HepG2 (cell line): ENCODE measurements around the gene TXNL4B. TPM values are rescaled to one million over a fixed set of nuclear protein-coding genes. Genes with fewer than 3 reads are reported as not detected.

Experiments used
- ATAC-seq: fragments of 200-7000 bp; cut with Tn5 transposase; 3 replicates; pipeline ENCODE4 v1.9.1; 2020; ENCODE audit warnings: mild to moderate bottlenecking, moderate library complexity
- BruUV-seq: library from RNA; stranded (reverse); fragments of 400-500 nt; replicated peaks from 2 replicates; lab custom pipeline; 2021; lab: Mats Ljungman, UMichigan
- CTCF ChIA-PET: fragments of 300-600 bp; formaldehyde crosslinking; extraction: SDS; loops from one replicate; lab custom pipeline; 2021; ENCODE audit warnings: low total read pairs, inconsistent platforms, low intra/inter-chr PET ratio; lab: Yijun Ruan, JAX
- POLR2A ChIA-PET: fragments of 350-600 bp; sonication (Branson Sonifier 250); formaldehyde crosslinking; loops from one replicate; lab custom pipeline; 2020; ENCODE audit warnings: antibody characterized with exemption, inconsistent platforms; lab: Yijun Ruan, JAX
- DNase-seq: peaks from one replicate; pipeline ENCODE4 v3.0.0-alpha.2; 2015; ENCODE audit warnings: low spot score
- FAIRE-seq: peaks from 3 replicates; lab custom pipeline; 2011; peaks lifted over from hg19 to GRCh38; lab: Jason Lieb, UNC
- H2AFZ ChIP-seq: one replicate; pipeline ENCODE4 v1.6.1; 2011; ENCODE audit warnings: low read length, inconsistent platforms
- H3K27ac ChIP-seq: fragments of 300-600 bp; 3 replicates; pipeline ENCODE4 v1.8.0; 2011; ENCODE audit warnings: mixed run types, mild to moderate bottlenecking, mixed read lengths, low read length, inconsistent platforms; ENCODE audit not compliant: insufficient read depth; ENCODE audit errors: extremely low read length
- H3K27me3 ChIP-seq, 2 experiments: fragments of 200-600 bp in 1 of 2; 2 replicates in 1 of 2; 3 replicates in 1 of 2; pipeline versions ENCODE4 v1.6.0 to v1.8.0; 2011; ENCODE audit warnings: low read length in 2 of 2, mild to moderate bottlenecking in 2 of 2, moderate library complexity in 2 of 2, inconsistent platforms in 1 of 2; ENCODE audit not compliant: insufficient read depth in 2 of 2, control insufficient read depth in 1 of 2
- H3K36me3 ChIP-seq, 2 experiments: fragments of 200-600 bp in 1 of 2; replicated peaks in 1 of 2; 2 replicates in 1 of 2; 3 replicates in 1 of 2; pipeline versions ENCODE4 v1.5.1 to v1.8.0; 2011; ENCODE audit warnings: low read length in 2 of 2, inconsistent platforms in 1 of 2; ENCODE audit not compliant: insufficient read depth in 2 of 2, control insufficient read depth in 1 of 2
- H3K4me1 ChIP-seq: 2 replicates; pipeline ENCODE4 v1.5.1; 2012; ENCODE audit warnings: low read length, inconsistent platforms; ENCODE audit not compliant: insufficient read depth
- H3K4me2 ChIP-seq: 2 replicates; pipeline ENCODE4 v1.6.0; 2011; ENCODE audit warnings: low read depth, low read length, inconsistent platforms
- H3K4me3 ChIP-seq, 3 experiments: fragments of 200-600 bp in 1 of 3; sonication (generic), shearing (Covaris generic) in 1 of 3; replicated peaks in 1 of 3; 2 replicates each; pipeline ENCODE4 v1.5.1; 2011 to 2016; ENCODE audit warnings: low read length in 3 of 3, inconsistent platforms in 2 of 3, low read depth in 2 of 3, mild to moderate bottlenecking in 2 of 3, control low read depth in 1 of 3, mixed read lengths in 1 of 3; ENCODE audit not compliant: insufficient read depth in 1 of 3
- H3K79me2 ChIP-seq: one replicate; pipeline ENCODE4 v1.6.1; 2011; ENCODE audit warnings: low read length, inconsistent platforms; ENCODE audit not compliant: insufficient read depth
- H3K9ac ChIP-seq: 2 replicates; pipeline ENCODE4 v1.6.0; 2011; ENCODE audit warnings: mild to moderate bottlenecking, low read depth, low read length, inconsistent platforms; ENCODE audit not compliant: insufficient read depth
- H3K9me3 ChIP-seq: 2 replicates; pipeline ENCODE4 v1.5.1; 2012; ENCODE audit warnings: mild to moderate bottlenecking, low read length
- H4K20me1 ChIP-seq: 2 replicates; pipeline ENCODE4 v1.6.0; 2011; ENCODE audit warnings: inconsistent platforms, mild to moderate bottlenecking, low read length, moderate library complexity; ENCODE audit not compliant: insufficient read depth
- BHLHE40 ChIP-seq: IDR thresholded peaks from 2 replicates; pipeline ENCODE4 v1.6.1; 2011; ENCODE audit warnings: low read length, improper control_type of control experiment
- EED ChIP-seq: sonication (generic); formaldehyde crosslinking; IDR thresholded peaks from 2 replicates; pipeline ENCODE4 v1.5.0; 2020; ENCODE audit warnings: mild to moderate bottlenecking, missing genetic modification reagents
- HNF4G ChIP-seq, 2 experiments: sonication (generic) in 1 of 2; formaldehyde crosslinking in 1 of 2; IDR thresholded peaks; 2 replicates each; pipeline versions ENCODE4 v1.4.0 to v1.6.1; 2011 to 2020; ENCODE audit warnings: borderline replicate concordance in 2 of 2, low read depth in 2 of 2, mild to moderate bottlenecking in 2 of 2, low read length in 1 of 2, missing genetic modification reagents in 1 of 2, moderate library complexity in 1 of 2
- MAX ChIP-seq: IDR thresholded peaks from 2 replicates; pipeline ENCODE4 v1.6.1; 2012; ENCODE audit warnings: inconsistent platforms
- NR2F2 ChIP-seq: IDR thresholded peaks from 2 replicates; pipeline ENCODE4 v1.6.1; 2012; ENCODE audit warnings: low read depth, inconsistent platforms, borderline replicate concordance
- PHF8 ChIP-seq: sonication (generic); formaldehyde crosslinking; IDR thresholded peaks from 2 replicates; pipeline ENCODE4 v1.5.0; 2020; ENCODE audit warnings: missing genetic modification reagents
- RFX3 ChIP-seq: IDR thresholded peaks from 2 replicates; pipeline ENCODE4 v1.6.1; 2016; ENCODE audit warnings: missing biosample characterization, missing genetic modification reagents
- ZNF136 ChIP-seq: sonication (generic); formaldehyde crosslinking; IDR thresholded peaks from 2 replicates; pipeline ENCODE4 v1.8.1; 2022; ENCODE audit warnings: low read depth, mild to moderate bottlenecking, moderate library complexity, missing genetic modification reagents
- ZNF225 ChIP-seq: sonication (generic); formaldehyde crosslinking; IDR thresholded peaks from 2 replicates; pipeline ENCODE4 v1.4.0; 2020; ENCODE audit warnings: mild to moderate bottlenecking, missing genetic modification reagents
- ZNF547 ChIP-seq: sonication (generic); formaldehyde crosslinking; IDR thresholded peaks from 2 replicates; pipeline ENCODE4 v1.5.1; 2020; ENCODE audit warnings: mild to moderate bottlenecking, missing genetic modification reagents
- ZNF570 ChIP-seq: sonication (generic); formaldehyde crosslinking; IDR thresholded peaks from 2 replicates; pipeline ENCODE4 v1.4.0; 2020; ENCODE audit warnings: mild to moderate bottlenecking, missing genetic modification reagents, borderline replicate concordance
- ZNF607 ChIP-seq: sonication (generic); formaldehyde crosslinking; IDR thresholded peaks from 2 replicates; pipeline ENCODE4 v1.5.1; 2020; ENCODE audit warnings: missing genetic modification reagents, mild to moderate bottlenecking, borderline replicate concordance
- ZNF878 ChIP-seq: sonication (generic); formaldehyde crosslinking; IDR thresholded peaks from 2 replicates; pipeline ENCODE4 v1.8.1; 2023; ENCODE audit warnings: mild to moderate bottlenecking, missing genetic modification reagents, moderate library complexity
- WGBS: methylation state at CpG from one replicate; pipeline ENCODE4 v1.1.6; 2017; ENCODE audit warnings: low lambda C conversion rate; 5-methylcytosine and 5-hydroxymethylcytosine counted together
- in situ Hi-C: cut with HindIII; loops from 2 replicates; pipeline ENCODE4 v1.10.0; 2017; ENCODE audit warnings: low pct_unique_long_range_greater_than_20kb; ENCODE audit not compliant: extremely low pct_ligation_motif_present
- intact Hi-C: fragments of 100-400 bp; cut with micrococcal nuclease; formaldehyde crosslinking; loops from one replicate; pipeline ENCODE4 v1.10.0; 2022; ENCODE audit not compliant: unreplicated experiment
- polyA plus RNA-seq, 8 experiments: library from polyadenylated mRNA; depleted of rRNA in 3 of 8; stranded (reverse) in 7 of 8; unstranded in 1 of 8; fragments of >200 nt; fragmentation: Illumina TruSeq in 4 of 8; extraction: Trizol in 4 of 8; gene quantifications; 2 replicates each; pipeline versions ENCODE4 v1.2.1 to v1.2.3, GENCODE V29; 2011 to 2016; ENCODE audit warnings: low read depth in 4 of 8, missing spikeins in 1 of 8, mixed read lengths in 1 of 8; ENCODE audit not compliant: insufficient read depth in 1 of 8
- total RNA-seq, 5 experiments: library from RNA; depleted of rRNA; stranded (reverse); fragments of >200 nt; fragmentation: Illumina TruSeq; extraction: Trizol; gene quantifications; 2 replicates each; pipeline ENCODE4 v1.2.3, GENCODE V29; 2016; ENCODE audit warnings: low read depth in 1 of 5

TXNL4B gene
- total and polyA plus RNA-seq, 2 of the 13 experiments (the other 11 are each of a cell fraction or from before 2014, with no cell fraction given), result 17.4 to 18.3 TPM

- TF ChIP-seq ZNF547 (CRISPR knock-in tag) (peak; percentile 69), ZNF136 (CRISPR knock-in tag) (0 out of 2 replicates have a peak, but pooled peaks have one; percentile 2), NR2F2 (no peak), ZNF607 (CRISPR knock-in tag) (peak; percentile 80; the same call in 1 of the 2 replicates), BHLHE40 (peak; percentile 43), MAX (peak; percentile 18; the same call in 1 of the 2 replicates), HNF4G (IDR thresholded peaks at IDR 0.05; ENCODE audit: borderline replicate concordance, low read depth, low read length) (0 out of 2 replicates have a peak, but pooled peaks have one; percentile 39), HNF4G (CRISPR knock-in tag; IDR thresholded peaks at IDR 0.05; ENCODE audit: borderline replicate concordance, low read depth) (peak; percentile 42; the same call in 1 of the 2 replicates), ZNF878 (CRISPR knock-in tag) (peak; percentile 89)
Observed at GRCh38 chr16:72124761-72125634, 31.6 kb upstream of the TXNL4B start (continued).

DNA sequence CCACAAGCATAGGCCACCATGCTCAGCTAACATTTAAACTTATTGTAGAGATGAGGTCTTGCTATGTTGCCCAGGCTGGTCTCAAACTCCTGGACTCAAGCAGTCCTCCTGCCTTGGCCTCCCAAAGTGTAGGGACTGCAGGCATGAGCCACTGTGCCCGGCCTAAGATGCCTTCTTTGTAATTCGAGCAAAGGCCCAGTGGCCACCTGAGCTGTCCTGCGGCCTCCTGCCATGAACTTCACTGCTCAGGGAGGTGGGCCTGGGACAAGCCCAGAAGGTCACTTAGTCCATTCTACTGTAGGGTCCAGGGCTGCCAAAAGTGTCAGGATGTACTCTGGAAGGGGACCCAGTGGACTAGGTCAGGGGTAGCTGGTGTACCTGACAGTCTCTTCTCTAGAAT, 30.7 kb upstream of the TXNL4B start:
- Histone ChIP-seq H3K4me2 (no peak overlapping the region), H3K27ac (no peak overlapping the region), H3K36me3 (no peaks in the 10 kb centered on the region; a peak in 2 of 5 replicates), H3K79me2 (no peaks in the 10 kb centered on the region), H3K4me3 (no peak overlapping the region), H3K4me1 (peaks cover 26% of the 10 kb centered on the region), H3K9ac (peak overlapping the region; percentile 4; the same call in 1 of the 2 replicates), H4K20me1 (no peaks in the 10 kb centered on the region), H2AFZ (no peak overlapping the region), H3K27me3 (no peaks in the 10 kb centered on the region), H3K9me3 (no peaks in the 10 kb centered on the region)
- FAIRE-seq (no peak), DNase-seq (no peak), ATAC-seq (no peak; the same call in 2 of the 3 replicates)
- BruUV-seq, result no TSS peak
- in situ Hi-C loops (no loop called here), intact Hi-C loops (no loop called here)
- ChIA-PET POLR2A (no interaction called here), CTCF (interaction anchor here (2.3 kb wide), 1 partner anchor 26 kb away, joined by 27 read pairs; no protein-coding TSS in a partner anchor)
- TF ChIP-seq PHF8 (0 out of 2 replicates have a peak, but pooled peaks have one; percentile 5), EED (CRISPR knock-in tag) (peak; percentile 16; the same call in 1 of the 2 replicates), ZNF225 (CRISPR knock-in tag) (peak; percentile 7; the same call in 1 of the 2 replicates), RFX3 (CRISPR knock-in tag) (no peak), ZNF570 (CRISPR knock-in tag) (no peak)
- 100% methylated on average over 3 of the region's 3 CpGs for WGBS
